CD1c-positive myeloid dendritic cell (primary cell): ENCODE results near the gene RTN4.

Source experiments
- DNase-seq: peaks from one replicate; pipeline ENCODE4 v3.0.0-alpha.2; 2016; ENCODE audit errors: extremely low spot score

RTN4 gene

DNA sequence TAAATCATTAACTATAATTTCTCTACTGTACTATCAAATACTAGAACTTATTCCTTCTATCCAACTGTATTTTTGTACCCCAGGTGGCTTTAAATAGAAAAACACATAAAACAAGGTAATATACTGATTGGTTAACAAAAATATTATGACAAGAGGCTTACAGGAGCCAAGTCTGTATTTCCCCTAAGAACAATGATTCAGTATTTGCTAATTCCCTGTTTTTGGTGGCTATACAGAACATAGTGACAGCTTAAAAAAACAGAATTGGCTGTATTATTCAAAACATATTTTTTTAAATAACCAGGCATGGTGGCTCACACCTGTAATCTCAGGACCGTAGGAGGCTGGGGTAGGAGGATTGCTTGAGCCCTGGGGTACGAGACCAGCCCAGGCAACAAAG is 16.3 kb downstream of the RTN4 start:
- DNase-seq: peak; percentile 30

- peak; percentile 69 for DNase-seq
These were observed 17.0 kb downstream of the RTN4 start for GRCh38 chr2:55033076-55033742.

DNA sequence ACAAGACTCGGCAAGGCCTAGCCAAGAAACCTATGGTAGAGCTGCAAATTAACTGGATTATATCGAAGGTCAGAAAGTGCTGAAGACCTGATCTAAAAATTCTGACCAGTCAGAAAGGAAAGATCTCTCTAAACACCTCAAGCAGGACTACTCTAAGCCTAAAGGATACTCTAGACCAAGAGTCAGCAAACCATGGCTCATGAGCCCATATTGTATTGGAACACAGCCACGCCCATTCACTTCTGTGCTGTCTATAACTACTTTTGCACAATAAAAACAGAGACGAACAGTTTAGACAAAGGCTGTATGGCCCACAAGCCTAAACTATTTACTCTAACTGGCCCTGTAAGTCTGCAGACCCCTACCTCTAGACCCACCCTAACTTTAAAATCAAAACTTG is 18.7 kb downstream of the RTN4 start:
- no peak for DNase-seq

- DNase-seq: no peak
These were observed 19.5 kb downstream of the RTN4 start for GRCh38 chr2:55030766-55031165.

GRCh38 chr2:55029098-55029497 is 21.2 kb downstream of the RTN4 start:
- no peak for DNase-seq

DNA sequence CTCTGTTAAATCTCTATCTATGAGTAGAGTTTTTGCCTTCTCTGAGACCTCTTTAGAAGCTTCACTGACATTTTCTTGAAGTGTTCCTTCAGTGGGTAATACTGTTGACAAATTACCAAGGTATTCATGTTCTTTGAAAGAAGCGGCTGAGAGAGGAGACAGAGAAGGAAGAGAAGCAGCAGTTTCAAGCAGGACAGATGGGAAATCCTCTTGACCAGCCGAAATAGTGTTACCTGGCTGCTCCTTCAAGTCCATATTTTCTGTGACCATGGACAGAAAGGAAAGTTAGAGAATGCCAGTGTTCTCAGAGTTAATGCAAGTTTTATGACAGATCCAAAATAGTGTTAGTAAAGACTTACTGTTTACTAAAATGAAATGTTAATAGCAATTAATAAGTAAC is 23.0 kb downstream of the RTN4 start:
- no peak for DNase-seq

DNA sequence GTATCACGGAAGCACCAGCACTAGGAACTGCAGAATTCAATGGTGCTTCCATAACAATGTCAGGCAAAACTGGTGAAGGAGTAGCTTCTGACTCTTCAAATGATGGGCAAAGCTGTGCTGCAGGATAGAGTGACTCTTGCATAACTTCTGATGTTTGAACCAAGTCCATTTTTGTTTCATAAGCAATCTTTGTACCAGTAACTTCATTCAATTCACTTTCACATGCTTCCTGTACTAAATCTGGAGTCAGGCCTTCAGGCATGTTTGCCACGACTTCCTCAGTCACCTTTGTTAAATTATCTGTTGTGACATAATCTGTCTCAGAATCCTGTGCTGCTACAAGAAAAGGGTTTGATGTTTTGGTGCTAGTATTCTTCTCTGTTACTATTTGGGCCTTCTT is 24.0 kb downstream of the RTN4 start:
- DNase-seq: no peak

DNA sequence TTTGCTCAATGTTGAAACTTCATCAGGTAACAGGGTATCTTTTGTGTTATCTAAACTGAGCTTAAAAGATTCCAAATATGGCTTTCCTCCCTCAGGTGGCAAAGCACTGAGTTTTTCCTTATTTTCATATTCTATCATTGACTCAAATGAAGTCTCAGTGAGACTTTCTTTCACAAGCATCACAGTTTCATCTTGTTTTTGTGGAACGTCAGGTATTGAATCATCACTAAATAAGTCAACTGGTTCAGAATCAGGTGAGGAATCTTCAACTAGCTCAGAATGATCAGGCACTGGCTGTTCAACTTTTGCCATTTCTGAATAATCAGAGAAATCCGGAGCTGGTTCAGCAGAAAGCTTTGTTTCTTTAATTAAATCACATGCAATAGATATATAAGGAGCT is 24.6 kb downstream of the RTN4 start:
- DNase-seq: no peak

DNA sequence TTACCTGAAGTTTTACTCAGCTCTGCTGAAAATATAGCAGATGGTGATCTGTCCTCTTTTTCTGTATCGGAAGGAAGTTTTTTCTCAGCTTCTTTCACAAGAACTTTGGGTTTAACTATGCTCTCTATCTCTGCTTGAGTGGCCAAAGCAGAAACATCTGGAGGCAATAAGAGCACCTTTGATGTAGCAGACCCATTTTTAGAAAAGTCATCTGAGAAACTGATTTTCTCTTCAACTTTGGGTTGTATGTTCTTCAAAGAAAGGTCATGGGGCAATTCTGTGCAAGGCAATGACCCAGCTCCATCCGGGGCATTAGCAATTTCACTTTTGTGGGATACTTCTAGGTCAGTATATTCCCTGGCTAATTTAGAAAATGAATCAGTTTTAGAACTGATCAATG is 25.2 kb downstream of the RTN4 start:
- DNase-seq: no peak

- peak; percentile 27 for DNase-seq
These were observed 27.8 kb downstream of the RTN4 start for GRCh38 chr2:55022476-55022875.

DNA sequence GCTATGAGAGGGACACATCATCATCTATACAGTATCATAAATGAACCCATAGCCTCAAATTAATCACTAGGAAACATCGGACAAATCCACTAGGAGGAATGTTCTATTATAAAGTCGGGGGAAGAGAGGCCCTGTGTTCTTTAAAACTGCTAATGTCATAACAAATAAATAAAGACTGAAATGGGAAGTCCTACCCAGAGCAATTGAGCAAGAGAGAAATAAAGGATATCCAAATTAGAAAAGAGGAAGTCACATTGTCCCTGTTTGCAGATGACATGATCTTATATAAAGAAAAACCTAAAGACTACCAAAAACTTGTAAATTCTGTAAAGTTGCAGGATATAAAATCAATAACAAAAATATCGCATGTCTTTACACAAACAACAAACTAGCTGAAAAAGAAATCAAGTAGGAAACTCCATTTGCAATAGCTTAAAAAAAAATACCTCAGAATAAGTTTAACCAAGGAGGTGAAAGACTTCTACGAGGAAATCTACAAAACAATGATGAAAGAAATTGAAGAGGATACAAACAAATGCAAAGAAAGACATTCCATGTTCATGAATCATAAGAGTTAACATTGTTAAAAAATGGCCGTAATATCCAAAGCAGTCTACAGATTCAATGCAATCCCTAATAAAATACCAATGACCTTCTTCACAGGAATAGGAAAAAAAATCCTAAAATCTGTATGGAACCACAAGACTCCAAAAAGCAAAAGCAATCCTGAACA is 30.6 kb downstream of the RTN4 start:
- DNase-seq: peak; percentile 87

DNA sequence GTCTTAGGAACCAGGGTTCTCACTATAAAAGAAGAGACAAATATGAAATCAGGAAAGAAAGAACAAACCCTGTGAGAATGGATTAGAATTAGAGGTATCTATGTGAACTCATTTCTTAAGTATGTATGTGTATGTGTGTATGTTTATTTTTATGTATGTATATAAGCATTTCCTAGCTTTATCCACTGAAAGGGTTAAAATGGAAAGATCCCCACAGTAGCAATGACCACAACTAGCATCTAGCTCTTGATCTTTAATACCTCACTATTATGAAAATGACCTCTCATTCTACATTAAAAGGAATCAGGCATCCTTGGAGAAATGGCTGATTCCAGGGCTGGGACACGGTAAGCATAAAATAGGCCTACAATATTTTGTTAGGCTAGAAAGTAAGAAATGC is 31.6 kb downstream of the RTN4 start:
- no peak for DNase-seq

- DNase-seq: peak; percentile 47
These were observed 32.4 kb downstream of the RTN4 start for GRCh38 chr2:55017880-55018279.

- no peak for DNase-seq
These were observed 32.8 kb downstream of the RTN4 start for GRCh38 chr2:55017428-55017827.

- peak; percentile 63 for DNase-seq
These were observed 35.0 kb downstream of the RTN4 start for GRCh38 chr2:55014962-55015939.

DNA sequence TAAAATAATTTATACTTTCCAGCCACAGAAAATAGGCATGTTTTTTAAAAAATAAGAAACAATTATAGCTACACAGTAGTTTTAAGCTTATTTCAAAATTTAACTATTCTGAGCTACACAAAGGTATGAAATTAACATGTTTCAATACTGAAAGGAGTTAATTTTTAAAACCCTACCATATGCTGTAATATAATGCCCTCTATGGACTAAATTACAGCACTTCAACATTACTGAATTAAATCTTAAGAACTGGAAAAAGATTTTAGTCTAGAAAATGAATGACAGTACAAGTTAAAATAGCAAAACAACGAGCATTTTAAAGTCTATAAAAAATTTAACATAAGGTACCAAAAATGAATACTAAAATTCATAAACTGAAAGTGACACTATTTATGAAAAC is 36.3 kb downstream of the RTN4 start:
- DNase-seq: no peak

- no peak for DNase-seq
These were observed 37.4 kb downstream of the RTN4 start for GRCh38 chr2:55012672-55013484.

DNA sequence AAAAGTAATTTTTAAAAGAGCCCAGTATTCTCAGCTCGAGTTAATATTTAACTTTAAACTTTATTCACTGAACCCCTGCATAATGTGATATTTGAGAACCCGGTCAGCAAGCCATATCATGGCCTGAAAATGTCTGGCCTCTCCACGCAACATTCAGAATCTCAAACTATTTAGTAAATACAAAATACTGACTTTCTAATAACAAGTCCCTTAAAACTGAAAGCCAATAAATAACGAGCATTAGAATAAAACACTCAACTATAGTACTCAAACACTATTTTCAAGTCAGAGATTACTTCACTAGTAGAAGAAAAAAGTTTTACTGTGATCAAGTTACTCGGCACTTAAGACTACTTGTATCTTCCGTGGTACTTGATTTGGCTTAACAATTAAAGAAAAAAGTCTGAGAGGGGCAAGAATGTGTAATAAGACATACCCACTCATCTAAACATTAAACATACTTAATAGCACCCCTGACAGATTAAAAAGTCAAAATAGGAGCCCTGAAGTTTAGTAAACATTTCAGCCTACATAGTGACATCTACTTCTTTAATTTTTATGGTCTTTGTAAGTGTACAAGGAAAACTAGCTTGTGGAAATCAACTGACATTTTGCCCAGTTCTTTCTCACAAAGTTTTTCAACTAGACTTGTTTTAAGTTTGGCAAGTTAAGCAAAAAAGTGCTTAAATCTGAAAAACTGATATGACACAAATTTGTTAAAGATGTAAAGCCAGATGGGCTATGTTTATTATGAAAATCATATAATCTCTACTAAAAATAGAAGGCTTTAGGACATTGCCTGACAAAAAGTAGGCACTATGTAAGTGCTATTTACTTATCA is 38.2 kb downstream of the RTN4 start:
- DNase-seq: no peak

- peak; percentile 40 for DNase-seq
These were observed 39.3 kb downstream of the RTN4 start for GRCh38 chr2:55010915-55011314.

- peak; percentile 75 for DNase-seq
These were observed 40.1 kb downstream of the RTN4 start for GRCh38 chr2:55010149-55010591.
